ENCODE measurements around the gene SPTLC1.
A peak's percentile ranks its signal among the peaks of the same experiment; 100 is the strongest.

The SPTLC1 gene

GRCh38 chr9:92095236-92095635 is 20.0 kb downstream of the SPTLC1 start:
- DNase-seq (ENCODE audit: low read depth in 3 of 3) = no peak

- peak in 2 of 3 donors; percentile 14 to 21 for DNase-seq (ENCODE audit: low read depth in 3 of 3)
Measured at GRCh38 chr9:92094655-92095054, 20.6 kb downstream of the SPTLC1 start.

DNA sequence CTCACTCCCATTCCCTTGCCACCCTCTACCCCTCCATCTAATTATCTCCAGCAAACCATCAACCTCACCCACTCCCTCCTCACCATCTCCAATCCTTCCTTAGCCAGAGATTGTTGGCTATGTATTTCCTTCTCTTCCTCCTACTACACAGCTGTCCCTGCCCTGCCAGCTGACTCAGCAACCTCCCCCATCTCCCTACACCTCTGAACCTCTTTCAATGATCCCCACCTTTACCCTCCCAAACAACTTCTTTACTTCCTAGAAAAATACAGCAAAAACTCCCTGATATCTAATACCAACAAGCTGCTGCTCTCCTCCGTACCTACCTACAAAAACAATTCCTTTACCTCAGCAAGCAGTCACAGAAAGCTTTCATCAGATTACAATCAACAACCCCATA is 37.3 kb downstream of the SPTLC1 start:
- DNase-seq (ENCODE audit: low read depth in 3 of 3) = no peak

GRCh38 chr9:92071634-92072033 is 43.6 kb downstream of the SPTLC1 start:
- DNase-seq (ENCODE audit: low read depth in 3 of 3) = no peak

GRCh38 chr9:92066168-92066567 is 49.0 kb downstream of the SPTLC1 start:
- no peak for DNase-seq (ENCODE audit: low read depth in 3 of 3)

GRCh38 chr9:92064711-92065110 is 50.5 kb downstream of the SPTLC1 start:
- DNase-seq (ENCODE audit: low read depth in 3 of 3) = no peak

DNA sequence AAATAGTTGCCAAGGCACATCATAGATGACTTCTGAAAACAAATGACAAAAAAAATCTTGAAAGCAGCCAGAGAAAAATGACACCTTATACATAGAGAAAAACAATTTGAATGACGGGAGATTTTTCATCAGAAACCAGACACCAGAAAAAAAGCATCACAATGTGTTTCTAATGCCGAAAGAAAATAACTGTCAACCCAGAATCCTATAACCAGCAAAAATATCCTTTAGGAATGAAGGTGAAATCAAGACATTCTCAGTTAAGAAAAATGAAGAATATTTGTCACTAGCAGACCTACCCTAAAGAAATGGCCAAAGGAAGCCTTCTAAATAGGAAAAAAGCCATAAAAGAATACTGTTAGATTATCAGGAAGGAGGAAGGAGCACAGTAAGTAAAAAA is 54.0 kb downstream of the SPTLC1 start:
- no peak for DNase-seq (ENCODE audit: low read depth in 3 of 3)

GRCh38 chr9:92059661-92060060 is 55.6 kb downstream of the SPTLC1 start:
- no peak for DNase-seq (ENCODE audit: low read depth in 3 of 3)

DNA sequence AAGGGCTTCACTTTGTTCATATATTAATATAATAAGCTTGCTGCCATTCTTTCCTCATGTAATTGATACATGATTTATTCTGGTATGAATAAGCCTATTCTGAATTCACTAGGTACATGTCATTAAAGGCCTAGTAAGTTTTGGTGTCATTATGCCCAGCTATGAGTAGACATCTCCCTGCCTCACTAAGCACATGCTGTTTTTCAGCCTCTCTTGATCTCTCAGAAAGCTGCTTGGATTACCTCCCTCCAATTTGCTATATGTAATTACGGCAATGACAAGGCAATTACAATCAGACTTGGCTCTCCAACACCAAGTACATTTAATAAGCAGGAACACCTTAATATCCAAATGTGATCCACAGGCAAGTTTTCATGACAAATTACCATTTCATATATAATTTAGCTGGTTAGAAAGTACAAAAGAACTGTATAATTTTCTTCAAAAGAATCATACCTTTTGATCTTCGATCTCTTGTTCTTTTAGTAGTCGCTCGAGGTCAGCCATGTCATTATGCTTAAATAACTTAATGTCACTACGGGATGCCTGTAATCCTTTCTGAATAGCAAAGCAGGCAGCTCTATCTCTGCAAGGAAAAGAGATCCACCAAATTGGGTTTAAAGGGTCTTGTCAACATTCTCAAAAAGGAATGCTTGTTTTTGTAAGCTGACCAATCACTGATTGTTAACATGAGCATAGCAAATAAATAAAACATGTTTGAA is 56.3 kb downstream of the SPTLC1 start:
- DNase-seq (ENCODE audit: low read depth in 3 of 3) = no peak

DNA sequence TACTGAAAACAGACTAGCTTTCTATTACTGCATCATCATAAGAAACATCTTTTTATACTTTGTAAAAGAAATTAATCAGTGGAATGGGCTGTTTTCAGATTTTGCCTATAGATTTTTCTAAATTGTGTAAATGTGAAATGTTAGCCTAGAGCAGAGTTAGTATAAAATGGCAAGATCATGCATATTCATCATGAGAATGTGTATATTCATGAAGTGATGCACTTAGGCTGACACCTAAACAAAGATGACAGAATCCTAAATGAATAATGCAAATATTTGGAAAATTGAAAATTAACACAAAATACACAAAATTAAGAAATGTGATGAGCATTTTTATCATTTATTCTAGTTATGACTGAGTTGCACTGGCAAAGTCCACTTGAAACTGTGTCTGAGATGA is 57.2 kb downstream of the SPTLC1 start:
- DNase-seq (ENCODE audit: low read depth in 3 of 3) = no peak

DNA sequence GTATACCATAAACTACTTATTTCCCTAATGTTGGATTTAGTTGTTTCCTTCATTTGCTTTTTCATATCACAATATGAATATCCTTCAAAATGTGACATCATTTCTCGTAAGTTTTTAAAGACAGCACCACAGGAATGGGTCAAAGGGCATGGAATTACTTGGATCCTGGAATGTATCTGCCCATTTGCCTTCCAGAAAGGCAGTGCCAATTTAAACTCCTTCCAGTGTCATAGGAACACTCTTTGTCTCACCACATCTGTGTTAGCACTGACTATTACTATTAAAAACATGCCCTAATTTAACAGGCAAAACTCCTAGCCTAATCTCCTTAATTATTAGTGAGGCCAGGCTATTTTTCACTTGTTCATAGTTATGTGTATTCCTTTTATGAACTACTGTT is 58.0 kb downstream of the SPTLC1 start:
- DNase-seq (ENCODE audit: low read depth in 3 of 3) = no peak

GRCh38 chr9:92055624-92056023 is 59.6 kb downstream of the SPTLC1 start:
- DNase-seq (ENCODE audit: low read depth in 3 of 3) = no peak

- no peak for DNase-seq (ENCODE audit: low read depth in 3 of 3)
Measured at GRCh38 chr9:92048924-92049625, 66.1 kb downstream of the SPTLC1 start.

DNA sequence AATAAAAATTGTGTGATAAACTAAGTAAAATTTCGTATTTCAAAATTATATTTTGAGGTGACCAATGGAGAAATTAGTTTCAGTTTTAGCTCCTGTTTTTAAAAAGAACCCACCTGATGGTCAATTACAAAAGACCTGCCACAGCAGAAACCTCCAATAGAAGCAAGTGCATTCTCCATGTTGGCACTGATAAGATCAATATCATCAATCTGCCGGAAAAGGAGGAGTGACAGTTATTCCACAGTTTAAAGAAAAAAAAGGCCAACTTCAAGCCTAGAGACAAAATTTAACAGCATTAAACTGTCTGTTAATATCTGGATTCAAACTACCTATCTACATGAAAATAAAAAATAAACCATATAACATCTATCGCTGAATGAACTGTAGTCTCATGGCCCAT is 67.7 kb downstream of the SPTLC1 start:
- no peak for DNase-seq (ENCODE audit: low read depth in 3 of 3)

GRCh38 chr9:92046676-92047075 is 68.5 kb downstream of the SPTLC1 start:
- DNase-seq (ENCODE audit: low read depth in 3 of 3) = no peak

- no peak for DNase-seq (ENCODE audit: low read depth in 3 of 3)
Measured at GRCh38 chr9:92044936-92045335, 70.3 kb downstream of the SPTLC1 start.

GRCh38 chr9:92043002-92043401 is 72.2 kb downstream of the SPTLC1 start:
- DNase-seq (ENCODE audit: low read depth in 3 of 3) = no peak

- DNase-seq (ENCODE audit: low read depth in 3 of 3) = no peak
Measured at GRCh38 chr9:92042260-92042659, 73.0 kb downstream of the SPTLC1 start.

GRCh38 chr9:92036756-92037155 is 78.5 kb downstream of the SPTLC1 start:
- no peak for DNase-seq (ENCODE audit: low read depth in 3 of 3)

GRCh38 chr9:92036411-92036746 is 78.8 kb downstream of the SPTLC1 start:
- no peak for DNase-seq (ENCODE audit: low read depth in 3 of 3)

GRCh38 chr9:92035687-92036410 is 79.4 kb downstream of the SPTLC1 start:
- DNase-seq (ENCODE audit: low read depth in 3 of 3) = no peak

DNA sequence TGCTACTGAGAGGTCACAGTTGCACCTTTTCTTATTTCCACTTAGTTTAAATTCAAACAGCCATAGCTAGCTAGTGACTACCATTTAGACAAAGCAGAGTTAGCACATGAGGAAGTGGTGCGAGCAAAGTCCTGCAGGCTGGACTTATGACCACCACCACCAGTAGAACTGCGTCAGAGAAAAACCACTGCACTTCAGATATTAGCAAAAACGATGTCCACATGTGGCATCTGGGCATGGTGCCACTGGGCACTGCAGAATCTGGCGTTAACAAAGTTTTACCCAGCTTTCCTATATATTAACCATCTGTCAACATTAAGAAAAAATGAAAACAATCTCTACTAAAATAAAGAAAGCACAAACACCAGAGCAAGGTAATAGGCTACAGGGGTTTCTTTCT is 80.1 kb downstream of the SPTLC1 start:
- DNase-seq (ENCODE audit: low read depth in 3 of 3) = no peak

DNA sequence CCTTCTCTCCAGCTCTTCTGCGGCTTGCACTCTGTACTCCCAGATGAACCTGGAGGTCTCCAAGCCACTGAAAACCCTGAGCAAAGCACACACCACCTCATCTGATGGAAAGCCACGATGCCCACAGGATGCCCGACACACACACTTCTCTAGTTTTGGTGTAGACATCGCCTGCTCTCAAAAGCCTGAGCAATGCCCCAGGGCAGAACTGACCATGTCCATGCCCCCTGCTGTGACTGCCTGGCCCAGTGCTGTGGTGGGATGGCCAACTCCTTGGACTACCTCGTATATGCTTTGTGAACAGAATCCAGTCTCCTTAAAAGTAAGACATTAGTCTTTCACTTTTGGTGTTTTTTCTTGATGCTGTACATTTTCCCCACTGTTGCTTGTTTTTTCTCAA is 81.2 kb downstream of the SPTLC1 start:
- DNase-seq (ENCODE audit: low read depth in 3 of 3) = no peak

Measured in stimulated activated CD4-positive, alpha-beta T cell treated with anti-CD3 and anti-CD28 coated beads, TNF-alpha, amount 100 ng/mL, for 48 hours (primary cell).